GM12878 (cell line): ENCODE data around the gene METTL15. TPM values are rescaled to one million over a fixed set of nuclear protein-coding genes. Genes with fewer than 3 reads are reported as not detected.

ENCODE experiments used
- ATAC-seq: fragments of 200-7000 bp; cut with Tn5 transposase; 3 replicates; pipeline ENCODE4 v1.9.1; 2020; ENCODE audit warnings: mild to moderate bottlenecking, moderate library complexity
- BruUV-seq: library from RNA; stranded (reverse); fragments of 400-500 nt; replicated peaks from 2 replicates; lab custom pipeline; 2021; lab: Mats Ljungman, UMichigan
- CTCF ChIA-PET: fragments of 300-600 bp; sonication (Branson Sonifier 250); formaldehyde crosslinking; extraction: SDS; loops from one replicate; lab custom pipeline; 2021; ENCODE audit warnings: inconsistent platforms; lab: Yijun Ruan, JAX
- POLR2A ChIA-PET: fragments of 350-600 bp; formaldehyde crosslinking; extraction: SDS; loops from one replicate; lab custom pipeline; 2021; ENCODE audit warnings: inconsistent platforms; lab: Charles Lee
- RAD21 ChIA-PET: fragments of 300-600 bp; sonication (Branson Sonifier 250); formaldehyde crosslinking; loops from one replicate; lab custom pipeline; 2023; ENCODE audit warnings: antibody characterized with exemption; ENCODE audit not compliant: unreplicated experiment; lab: Charles Lee
- SMC1A ChIA-PET: fragments of 300-600 bp; sonication (Branson Sonifier 250); formaldehyde crosslinking; loops from one replicate; lab custom pipeline; 2023; ENCODE audit not compliant: unreplicated experiment, uncharacterized antibody; lab: Charles Lee
- DNase-seq: peaks from one replicate; pipeline ENCODE4 v3.0.0-alpha.2; 2011; ENCODE audit warnings: low read depth, low spot score
- FAIRE-seq: peaks from 3 replicates; lab custom pipeline; 2011; peaks lifted over from hg19 to GRCh38; lab: Jason Lieb, UNC
- H2AFZ ChIP-seq: 2 replicates; pipeline ENCODE4 v1.6.0; 2011; ENCODE audit warnings: low read depth, low read length, control low read depth; ENCODE audit not compliant: control insufficient read depth
- H3K27ac ChIP-seq: 2 replicates; pipeline ENCODE4 v1.5.1; 2011; ENCODE audit warnings: control low read depth; ENCODE audit not compliant: control insufficient read depth, insufficient read depth
- H3K27me3 ChIP-seq, 2 experiments: replicated peaks in 1 of 2; 2 replicates each; pipeline versions ENCODE4 v1.6.0 to v1.6.1; 2011; ENCODE audit warnings: low read length in 1 of 2; ENCODE audit not compliant: control insufficient read depth in 2 of 2, insufficient read depth in 2 of 2
- H3K36me3 ChIP-seq, 2 experiments: 2 replicates each; pipeline ENCODE4 v1.5.1; 2011; ENCODE audit warnings: low read length in 1 of 2; ENCODE audit not compliant: control insufficient read depth in 2 of 2, insufficient read depth in 2 of 2
- H3K4me1 ChIP-seq: 2 replicates; pipeline ENCODE4 v1.6.1; 2011; ENCODE audit warnings: mild to moderate bottlenecking, low read length, moderate library complexity, mixed read lengths; ENCODE audit not compliant: control insufficient read depth, insufficient read depth
- H3K4me2 ChIP-seq: 2 replicates; pipeline ENCODE4 v1.6.0; 2011; ENCODE audit warnings: control low read depth; ENCODE audit not compliant: control insufficient read depth, insufficient read depth
- H3K4me3 ChIP-seq: fragments of 200-600 bp; sonication (generic); 2 replicates; pipeline ENCODE4 v1.5.1; 2016
- H3K79me2 ChIP-seq: 2 replicates; pipeline ENCODE4 v1.6.0; 2011; ENCODE audit warnings: low read length; ENCODE audit not compliant: control insufficient read depth, insufficient read depth
- H3K9ac ChIP-seq: 2 replicates; pipeline ENCODE4 v1.8.0; 2011; ENCODE audit warnings: low read length, control low read depth, mixed read lengths; ENCODE audit not compliant: control insufficient read depth, insufficient read depth
- H3K9me3 ChIP-seq: replicated peaks from 3 replicates; pipeline ENCODE4 v1.5.1; 2011; ENCODE audit warnings: mild to moderate bottlenecking, low read length; ENCODE audit not compliant: control insufficient read depth, insufficient read depth
- H4K20me1 ChIP-seq: 2 replicates; pipeline ENCODE4 v1.6.0; 2011; ENCODE audit not compliant: control insufficient read depth, insufficient read depth
- ATF3 ChIP-seq: IDR thresholded peaks from 2 replicates; pipeline ENCODE4 v1.6.1; 2011; ENCODE audit warnings: low read depth, mild to moderate bottlenecking, low read length, moderate library complexity, borderline replicate concordance; ENCODE audit errors: extremely low read depth
- BACH1 ChIP-seq: fragments of 450-650 bp; IDR thresholded peaks from 2 replicates; pipeline ENCODE4 v1.6.1; 2017; ENCODE audit warnings: mild to moderate bottlenecking, borderline replicate concordance
- KAT2A ChIP-seq: conservative IDR thresholded peaks from 2 replicates; pipeline ENCODE4 v1.6.1; 2011; ENCODE audit warnings: low read depth, low read length; ENCODE audit not compliant: control insufficient read depth
- MXI1 ChIP-seq: fragments of 150-350 bp; IDR thresholded peaks from 2 replicates; pipeline ENCODE4 v1.6.1; 2011; ENCODE audit warnings: low read depth, mild to moderate bottlenecking, inconsistent platforms, low read length, improper control_type of control experiment
- PBX3 ChIP-seq: IDR thresholded peaks from 2 replicates; pipeline ENCODE4 v1.6.1; 2011; ENCODE audit warnings: mild to moderate bottlenecking, low read depth, low read length, moderate library complexity; ENCODE audit not compliant: insufficient replicate concordance
- ZNF24 ChIP-seq: fragments of 450-650 bp; IDR thresholded peaks from 2 replicates; pipeline ENCODE4 v1.6.1; 2017; ENCODE audit warnings: antibody characterized with exemption, mild to moderate bottlenecking
- ZNF384 ChIP-seq: IDR thresholded peaks from 2 replicates; pipeline ENCODE4 v1.6.1; 2012; ENCODE audit warnings: low read depth, mild to moderate bottlenecking, low read length, improper control_type of control experiment, borderline replicate concordance
- ZNF622 ChIP-seq: fragments of 450-650 bp; IDR thresholded peaks from 2 replicates; pipeline ENCODE4 v1.6.1; 2017; ENCODE audit warnings: mild to moderate bottlenecking, inconsistent platforms
- WGBS: methylation state at CpG from one replicate; pipeline ENCODE4 v1.1.6; 2016; ENCODE audit warnings: low lambda C conversion rate; ENCODE audit not compliant: insufficient replicate concordance, insufficient coverage; ENCODE audit errors: missing lambda C conversion rate; 5-methylcytosine and 5-hydroxymethylcytosine counted together
- in situ Hi-C: fragments of 300-500 bp; cut with MboI; formaldehyde crosslinking; loops from 9 replicates; pipeline ENCODE4 v1.14.3; 2018; ENCODE audit warnings: mixed read lengths
- intact Hi-C: fragments of 100-400 bp; cut with micrococcal nuclease; formaldehyde crosslinking; loops from one replicate; pipeline ENCODE4 v1.14.2; 2022; ENCODE audit not compliant: unreplicated experiment
- polyA plus RNA-seq, 11 experiments: library from polyadenylated mRNA; depleted of rRNA in 4 of 11; unstranded in 6 of 11; stranded (reverse) in 5 of 11; fragments of >200 nt; fragmentation: Nextera tagmentation in 4 of 11; fragmentation: Illumina TruSeq in 1 of 11; extraction: Ambion mirVana in 4 of 11; extraction: Trizol in 1 of 11; gene quantifications; 1 replicate in 1 of 11; 2 replicates in 10 of 11; pipeline versions ENCODE4 v1.2.1 to v1.2.3, GENCODE V29; 2011 to 2016; ENCODE audit warnings: inconsistent platforms in 2 of 11, missing spikeins in 2 of 11, low read depth in 1 of 11
- total RNA-seq, 4 experiments: library from RNA; depleted of rRNA in 3 of 4; stranded (reverse); fragments of >200 nt in 3 of 4; fragmentation: Illumina TruSeq in 1 of 4; extraction: Trizol in 1 of 4; gene quantifications; 2 replicates each; pipeline versions ENCODE4 v1.2.1 to v1.2.3, GENCODE V29; 2013 to 2021
- TF ChIP-seq, protein P1 (sequence below): IDR thresholded peaks from 2 replicates; pipeline ENCODE4 v1.6.1; 2012; ENCODE audit warnings: mild to moderate bottlenecking, low read depth, low read length
- TF ChIP-seq, protein P2 (sequence below): IDR thresholded peaks from 2 replicates; pipeline ENCODE4 v1.6.1; 2012; ENCODE audit warnings: improper control_type of control experiment, low read depth, low read length; ENCODE audit not compliant: insufficient replicate concordance

Gene METTL15
- total and polyA plus RNA-seq, 10 of the 15 experiments (the other 5 are each of a cell fraction or from before 2014, with no cell fraction given): 7.9 to 16.9 (median 14.4) TPM

GRCh38 chr11:28315440-28315839, 207.3 kb downstream of the METTL15 start:
- Histone ChIP-seq H3K79me2 (no peaks in the 10 kb centered on the region), H3K4me3 (no peak overlapping the region), H3K4me1 (no peaks in the 10 kb centered on the region), H3K9me3 (no peaks in the 10 kb centered on the region; the same call in 2 of the 3 replicates), H4K20me1 (no peaks in the 10 kb centered on the region), H3K27me3 (no peaks in the 10 kb centered on the region), H3K36me3 (no peaks in the 10 kb centered on the region; a peak in 1 of 4 replicates), H3K9ac (no peak overlapping the region), H2AFZ (no peak overlapping the region), H3K4me2 (no peak overlapping the region), H3K27ac (no peak overlapping the region)
- in situ Hi-C loops (no loop called here), intact Hi-C loops (no loop called here)
- SMC1A ChIA-PET: no interaction called here
- RAD21 ChIA-PET: no interaction called here
- FAIRE-seq (no peak), ATAC-seq (no peak), DNase-seq (no peak)
- CTCF ChIA-PET: interaction anchor here (0.9 kb wide), 1 partner anchor 611 kb away, joined by 3 read pairs; no protein-coding TSS in a partner anchor
- no TSS peak for BruUV-seq
- POLR2A ChIA-PET: no interaction called here
- 100% methylated on average over 1 of the region's 1 CpG for WGBS
- TF ChIP-seq, protein P1, sequence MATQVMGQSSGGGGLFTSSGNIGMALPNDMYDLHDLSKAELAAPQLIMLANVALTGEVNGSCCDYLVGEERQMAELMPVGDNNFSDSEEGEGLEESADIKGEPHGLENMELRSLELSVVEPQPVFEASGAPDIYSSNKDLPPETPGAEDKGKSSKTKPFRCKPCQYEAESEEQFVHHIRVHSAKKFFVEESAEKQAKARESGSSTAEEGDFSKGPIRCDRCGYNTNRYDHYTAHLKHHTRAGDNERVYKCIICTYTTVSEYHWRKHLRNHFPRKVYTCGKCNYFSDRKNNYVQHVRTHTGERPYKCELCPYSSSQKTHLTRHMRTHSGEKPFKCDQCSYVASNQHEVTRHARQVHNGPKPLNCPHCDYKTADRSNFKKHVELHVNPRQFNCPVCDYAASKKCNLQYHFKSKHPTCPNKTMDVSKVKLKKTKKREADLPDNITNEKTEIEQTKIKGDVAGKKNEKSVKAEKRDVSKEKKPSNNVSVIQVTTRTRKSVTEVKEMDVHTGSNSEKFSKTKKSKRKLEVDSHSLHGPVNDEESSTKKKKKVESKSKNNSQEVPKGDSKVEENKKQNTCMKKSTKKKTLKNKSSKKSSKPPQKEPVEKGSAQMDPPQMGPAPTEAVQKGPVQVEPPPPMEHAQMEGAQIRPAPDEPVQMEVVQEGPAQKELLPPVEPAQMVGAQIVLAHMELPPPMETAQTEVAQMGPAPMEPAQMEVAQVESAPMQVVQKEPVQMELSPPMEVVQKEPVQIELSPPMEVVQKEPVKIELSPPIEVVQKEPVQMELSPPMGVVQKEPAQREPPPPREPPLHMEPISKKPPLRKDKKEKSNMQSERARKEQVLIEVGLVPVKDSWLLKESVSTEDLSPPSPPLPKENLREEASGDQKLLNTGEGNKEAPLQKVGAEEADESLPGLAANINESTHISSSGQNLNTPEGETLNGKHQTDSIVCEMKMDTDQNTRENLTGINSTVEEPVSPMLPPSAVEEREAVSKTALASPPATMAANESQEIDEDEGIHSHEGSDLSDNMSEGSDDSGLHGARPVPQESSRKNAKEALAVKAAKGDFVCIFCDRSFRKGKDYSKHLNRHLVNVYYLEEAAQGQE: no peak
- no peak for TF ChIP-seq ZNF622
- TF ChIP-seq BACH1: no peak
- no peak for TF ChIP-seq MXI1
- no peak for TF ChIP-seq ATF3
- TF ChIP-seq KAT2A: no peak
- TF ChIP-seq ZNF24: no peak
- no peak for TF ChIP-seq ZNF384
- TF ChIP-seq, protein P2, sequence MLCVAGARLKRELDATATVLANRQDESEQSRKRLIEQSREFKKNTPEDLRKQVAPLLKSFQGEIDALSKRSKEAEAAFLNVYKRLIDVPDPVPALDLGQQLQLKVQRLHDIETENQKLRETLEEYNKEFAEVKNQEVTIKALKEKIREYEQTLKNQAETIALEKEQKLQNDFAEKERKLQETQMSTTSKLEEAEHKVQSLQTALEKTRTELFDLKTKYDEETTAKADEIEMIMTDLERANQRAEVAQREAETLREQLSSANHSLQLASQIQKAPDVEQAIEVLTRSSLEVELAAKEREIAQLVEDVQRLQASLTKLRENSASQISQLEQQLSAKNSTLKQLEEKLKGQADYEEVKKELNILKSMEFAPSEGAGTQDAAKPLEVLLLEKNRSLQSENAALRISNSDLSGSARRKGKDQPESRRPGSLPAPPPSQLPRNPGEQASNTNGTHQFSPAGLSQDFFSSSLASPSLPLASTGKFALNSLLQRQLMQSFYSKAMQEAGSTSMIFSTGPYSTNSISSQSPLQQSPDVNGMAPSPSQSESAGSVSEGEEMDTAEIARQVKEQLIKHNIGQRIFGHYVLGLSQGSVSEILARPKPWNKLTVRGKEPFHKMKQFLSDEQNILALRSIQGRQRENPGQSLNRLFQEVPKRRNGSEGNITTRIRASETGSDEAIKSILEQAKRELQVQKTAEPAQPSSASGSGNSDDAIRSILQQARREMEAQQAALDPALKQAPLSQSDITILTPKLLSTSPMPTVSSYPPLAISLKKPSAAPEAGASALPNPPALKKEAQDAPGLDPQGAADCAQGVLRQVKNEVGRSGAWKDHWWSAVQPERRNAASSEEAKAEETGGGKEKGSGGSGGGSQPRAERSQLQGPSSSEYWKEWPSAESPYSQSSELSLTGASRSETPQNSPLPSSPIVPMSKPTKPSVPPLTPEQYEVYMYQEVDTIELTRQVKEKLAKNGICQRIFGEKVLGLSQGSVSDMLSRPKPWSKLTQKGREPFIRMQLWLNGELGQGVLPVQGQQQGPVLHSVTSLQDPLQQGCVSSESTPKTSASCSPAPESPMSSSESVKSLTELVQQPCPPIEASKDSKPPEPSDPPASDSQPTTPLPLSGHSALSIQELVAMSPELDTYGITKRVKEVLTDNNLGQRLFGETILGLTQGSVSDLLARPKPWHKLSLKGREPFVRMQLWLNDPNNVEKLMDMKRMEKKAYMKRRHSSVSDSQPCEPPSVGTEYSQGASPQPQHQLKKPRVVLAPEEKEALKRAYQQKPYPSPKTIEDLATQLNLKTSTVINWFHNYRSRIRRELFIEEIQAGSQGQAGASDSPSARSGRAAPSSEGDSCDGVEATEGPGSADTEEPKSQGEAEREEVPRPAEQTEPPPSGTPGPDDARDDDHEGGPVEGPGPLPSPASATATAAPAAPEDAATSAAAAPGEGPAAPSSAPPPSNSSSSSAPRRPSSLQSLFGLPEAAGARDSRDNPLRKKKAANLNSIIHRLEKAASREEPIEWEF: no peak
- TF ChIP-seq PBX3: no peak
